WTC11 (cell line): Measurements from ENCODE around the gene SNRNP70. TPM values are rescaled to one million over a fixed set of nuclear protein-coding genes. Genes with fewer than 3 reads are reported as not detected.

Experiments used
- ATAC-seq: fragments of 200-7000 bp; cut with Tn5 transposase; 2 replicates; pipeline ENCODE4 v1.10.0; 2021; ENCODE audit warnings: mild to moderate bottlenecking, moderate library complexity
- CTCF ChIA-PET: fragments of 300-600 bp; sonication (Branson Sonifier 250); formaldehyde crosslinking; loops from one replicate; lab custom pipeline; 2021; ENCODE audit warnings: antibody characterized with exemption; lab: Charles Lee
- POLR2A ChIA-PET: fragments of 350-600 bp; sonication (Branson Sonifier 250); formaldehyde crosslinking; loops from one replicate; lab custom pipeline; 2021; ENCODE audit warnings: antibody characterized with exemption; lab: Charles Lee
- DNase-seq: peaks from one replicate; pipeline ENCODE4 v3.0.0; 2021; ENCODE audit warnings: low spot score
- H3K27ac Mint-ChIP-seq: 2 replicates; pipeline ENCODE4 v1.8.0; 2021; ENCODE audit warnings: mixed read lengths
- H3K27me3 Mint-ChIP-seq: 2 replicates; pipeline ENCODE4 v1.8.0; 2021; ENCODE audit warnings: low read depth, mild to moderate bottlenecking, moderate library complexity, mixed read lengths
- H3K36me3 Mint-ChIP-seq: 2 replicates; pipeline ENCODE4 v1.8.0; 2021; ENCODE audit warnings: mixed read lengths
- H3K4me1 Mint-ChIP-seq: 2 replicates; pipeline ENCODE4 v1.8.0; 2022; ENCODE audit warnings: mixed read lengths
- H3K4me3 Mint-ChIP-seq: 2 replicates; pipeline ENCODE4 v1.8.0; 2021; ENCODE audit warnings: mild to moderate bottlenecking, moderate library complexity, mixed read lengths
- H3K9me3 Mint-ChIP-seq: 2 replicates; pipeline ENCODE4 v1.8.0; 2021; ENCODE audit warnings: mixed read lengths
- CREB1 ChIP-seq: sonication (generic); formaldehyde crosslinking; IDR thresholded peaks from 2 replicates; pipeline ENCODE4 v1.8.0; 2023; ENCODE audit warnings: mild to moderate bottlenecking, missing genetic modification reagents
- ELF4 ChIP-seq: sonication (generic); formaldehyde crosslinking; IDR thresholded peaks from 2 replicates; pipeline ENCODE4 v1.8.1; 2022; ENCODE audit warnings: low read depth, mild to moderate bottlenecking, moderate library complexity, missing genetic modification reagents
- GRHL2 ChIP-seq: fragments of 250-450 bp; sonication (Bioruptor Pico); IDR thresholded peaks from 2 replicates; pipeline ENCODE4 v1.8.0; 2022; ENCODE audit warnings: mild to moderate bottlenecking, moderate library complexity; ENCODE audit not compliant: insufficient replicate concordance, severe bottlenecking
- HMGA2 ChIP-seq: fragments of 250-450 bp; sonication (Bioruptor Pico); IDR thresholded peaks from 2 replicates; pipeline ENCODE4 v1.4.0; 2021; ENCODE audit warnings: mild to moderate bottlenecking, moderate library complexity
- KAT7 ChIP-seq: sonication (generic); formaldehyde crosslinking; IDR thresholded peaks from 2 replicates; pipeline ENCODE4 v1.8.1; 2023; ENCODE audit warnings: missing genetic modification reagents, mild to moderate bottlenecking, borderline replicate concordance
- MXD4 ChIP-seq: fragments of 250-450 bp; sonication (Bioruptor Pico); IDR thresholded peaks from 2 replicates; pipeline ENCODE4 v1.8.0; 2021; ENCODE audit warnings: mild to moderate bottlenecking, moderate library complexity, borderline replicate concordance
- RELA ChIP-seq: sonication (generic); formaldehyde crosslinking; IDR thresholded peaks from 2 replicates; pipeline ENCODE4 v1.8.1; 2022; ENCODE audit warnings: missing genetic modification reagents, mild to moderate bottlenecking, borderline replicate concordance
- RORB ChIP-seq: fragments of 250-450 bp; sonication (Bioruptor Pico); IDR thresholded peaks from 2 replicates; pipeline ENCODE4 v1.9.0; 2021; ENCODE audit warnings: mild to moderate bottlenecking
- TP53 ChIP-seq: sonication (generic); formaldehyde crosslinking; IDR thresholded peaks from 2 replicates; pipeline ENCODE4 v1.8.1; 2023; ENCODE audit warnings: mild to moderate bottlenecking, missing genetic modification reagents
- ZBTB21 ChIP-seq: sonication (generic); formaldehyde crosslinking; IDR thresholded peaks from 2 replicates; pipeline ENCODE4 v1.8.1; 2023; ENCODE audit warnings: mild to moderate bottlenecking, missing genetic modification reagents, borderline replicate concordance
- total RNA-seq: library from RNA; stranded (reverse); gene quantifications from 3 replicates; pipeline ENCODE4 v1.2.3, GENCODE V29; 2021
- TF ChIP-seq, protein P1 (sequence below): sonication (generic); formaldehyde crosslinking; IDR thresholded peaks from 2 replicates; pipeline ENCODE4 v1.8.0; 2023; ENCODE audit warnings: mild to moderate bottlenecking, missing genetic modification reagents
- TF ChIP-seq, protein P2 (sequence below): fragments of 250-450 bp; sonication (Bioruptor Pico); IDR thresholded peaks from 2 replicates; pipeline ENCODE4 v1.8.0; 2021; ENCODE audit warnings: mild to moderate bottlenecking
- TF ChIP-seq, protein P3 (sequence below): sonication (generic); formaldehyde crosslinking; IDR thresholded peaks from 2 replicates; pipeline ENCODE4 v1.8.1; 2022; ENCODE audit warnings: low read depth, missing genetic modification reagents, borderline replicate concordance
- TF ChIP-seq, protein P4 (sequence below): sonication (generic); formaldehyde crosslinking; IDR thresholded peaks from 2 replicates; pipeline ENCODE4 v1.8.0; 2022; ENCODE audit warnings: mild to moderate bottlenecking, missing genetic modification reagents
- TF ChIP-seq, protein P5 (sequence below): fragments of 200-600 bp; IDR thresholded peaks from 2 replicates; pipeline ENCODE4 v1.8.0; 2022; ENCODE audit warnings: antibody characterized with exemption
- TF ChIP-seq, protein P6 (sequence below): sonication (generic); formaldehyde crosslinking; IDR thresholded peaks from 2 replicates; pipeline ENCODE4 v1.8.1; 2023; ENCODE audit warnings: mild to moderate bottlenecking, missing genetic modification reagents, borderline replicate concordance

SNRNP70 gene
- total RNA-seq, 1 experiment from 2014 or later = 266 TPM

DNA sequence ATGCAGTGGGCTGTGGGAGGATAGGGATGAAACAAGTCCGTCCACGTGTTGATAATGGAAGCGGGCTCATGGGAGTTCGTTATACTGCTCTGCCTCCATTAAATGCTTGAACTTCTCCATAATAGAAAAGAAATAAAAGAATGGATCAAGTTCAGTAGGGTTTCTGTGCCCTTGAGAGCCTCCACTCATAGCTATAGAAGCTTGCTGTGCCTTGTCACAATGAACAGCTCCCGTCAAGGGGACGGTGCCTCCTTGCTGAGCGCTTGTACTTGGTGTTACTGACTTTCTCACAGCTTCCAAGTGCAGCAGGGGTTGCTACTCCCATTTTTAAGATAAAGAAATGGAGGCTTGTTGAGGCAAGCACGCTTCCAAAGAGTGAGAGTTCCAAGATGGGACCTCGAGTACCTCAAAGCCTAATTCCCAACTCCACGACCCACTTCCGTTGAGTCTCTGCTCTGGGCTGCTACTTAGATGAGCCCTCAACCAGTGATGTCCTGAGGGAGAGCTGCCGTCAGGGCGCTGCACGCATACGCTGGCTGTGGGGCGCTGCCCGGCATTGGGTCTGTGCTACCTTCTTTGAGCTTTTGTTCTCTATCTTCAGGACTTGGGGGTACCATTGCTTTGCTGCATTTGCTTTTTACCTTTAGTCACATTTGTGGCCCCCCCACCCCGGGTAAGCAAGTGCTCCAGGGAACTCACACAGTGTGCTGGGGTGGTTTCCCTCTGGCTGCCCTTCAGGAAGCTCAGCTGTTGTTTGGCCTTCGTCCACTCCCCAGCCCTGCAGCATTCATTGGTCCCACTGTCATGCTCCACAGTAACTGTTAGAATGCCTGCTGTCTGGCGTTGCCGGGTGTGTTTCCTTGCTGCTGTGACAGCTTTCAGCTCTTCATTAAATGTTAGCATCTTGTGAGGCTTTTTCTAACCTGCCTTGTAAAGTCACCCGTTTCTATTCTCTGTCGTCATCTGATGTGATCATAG lies 9.5 kb downstream of the SNRNP70 start:
- Mint-ChIP-seq H3K27ac (0 out of 2 replicates have a peak overlapping the region, but pooled peaks have one; percentile 8), H3K4me3 (no peak overlapping the region), H3K9me3 (no peaks in the 10 kb centered on the region), H3K27me3 (no peaks in the 10 kb centered on the region), H3K36me3 (peaks cover 73% of the 10 kb centered on the region), H3K4me1 (peaks cover 5% of the 10 kb centered on the region; the same call in 1 of the 2 replicates)
- TF ChIP-seq, protein P1, sequence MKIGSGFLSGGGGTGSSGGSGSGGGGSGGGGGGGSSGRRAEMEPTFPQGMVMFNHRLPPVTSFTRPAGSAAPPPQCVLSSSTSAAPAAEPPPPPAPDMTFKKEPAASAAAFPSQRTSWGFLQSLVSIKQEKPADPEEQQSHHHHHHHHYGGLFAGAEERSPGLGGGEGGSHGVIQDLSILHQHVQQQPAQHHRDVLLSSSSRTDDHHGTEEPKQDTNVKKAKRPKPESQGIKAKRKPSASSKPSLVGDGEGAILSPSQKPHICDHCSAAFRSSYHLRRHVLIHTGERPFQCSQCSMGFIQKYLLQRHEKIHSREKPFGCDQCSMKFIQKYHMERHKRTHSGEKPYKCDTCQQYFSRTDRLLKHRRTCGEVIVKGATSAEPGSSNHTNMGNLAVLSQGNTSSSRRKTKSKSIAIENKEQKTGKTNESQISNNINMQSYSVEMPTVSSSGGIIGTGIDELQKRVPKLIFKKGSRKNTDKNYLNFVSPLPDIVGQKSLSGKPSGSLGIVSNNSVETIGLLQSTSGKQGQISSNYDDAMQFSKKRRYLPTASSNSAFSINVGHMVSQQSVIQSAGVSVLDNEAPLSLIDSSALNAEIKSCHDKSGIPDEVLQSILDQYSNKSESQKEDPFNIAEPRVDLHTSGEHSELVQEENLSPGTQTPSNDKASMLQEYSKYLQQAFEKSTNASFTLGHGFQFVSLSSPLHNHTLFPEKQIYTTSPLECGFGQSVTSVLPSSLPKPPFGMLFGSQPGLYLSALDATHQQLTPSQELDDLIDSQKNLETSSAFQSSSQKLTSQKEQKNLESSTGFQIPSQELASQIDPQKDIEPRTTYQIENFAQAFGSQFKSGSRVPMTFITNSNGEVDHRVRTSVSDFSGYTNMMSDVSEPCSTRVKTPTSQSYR = no peak
- TF ChIP-seq MXD4 (CRISPR knock-in tag) = no peak
- TF ChIP-seq KAT7 (CRISPR knock-in tag) = no peak
- no peak for TF ChIP-seq TP53 (CRISPR knock-in tag)
- TF ChIP-seq ELF4 (CRISPR knock-in tag) = no peak
- TF ChIP-seq HMGA2 = no peak
- TF ChIP-seq, protein P2, sequence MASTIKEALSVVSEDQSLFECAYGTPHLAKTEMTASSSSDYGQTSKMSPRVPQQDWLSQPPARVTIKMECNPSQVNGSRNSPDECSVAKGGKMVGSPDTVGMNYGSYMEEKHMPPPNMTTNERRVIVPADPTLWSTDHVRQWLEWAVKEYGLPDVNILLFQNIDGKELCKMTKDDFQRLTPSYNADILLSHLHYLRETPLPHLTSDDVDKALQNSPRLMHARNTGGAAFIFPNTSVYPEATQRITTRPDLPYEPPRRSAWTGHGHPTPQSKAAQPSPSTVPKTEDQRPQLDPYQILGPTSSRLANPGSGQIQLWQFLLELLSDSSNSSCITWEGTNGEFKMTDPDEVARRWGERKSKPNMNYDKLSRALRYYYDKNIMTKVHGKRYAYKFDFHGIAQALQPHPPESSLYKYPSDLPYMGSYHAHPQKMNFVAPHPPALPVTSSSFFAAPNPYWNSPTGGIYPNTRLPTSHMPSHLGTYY (CRISPR knock-in tag) = no peak
- TF ChIP-seq, protein P3, sequence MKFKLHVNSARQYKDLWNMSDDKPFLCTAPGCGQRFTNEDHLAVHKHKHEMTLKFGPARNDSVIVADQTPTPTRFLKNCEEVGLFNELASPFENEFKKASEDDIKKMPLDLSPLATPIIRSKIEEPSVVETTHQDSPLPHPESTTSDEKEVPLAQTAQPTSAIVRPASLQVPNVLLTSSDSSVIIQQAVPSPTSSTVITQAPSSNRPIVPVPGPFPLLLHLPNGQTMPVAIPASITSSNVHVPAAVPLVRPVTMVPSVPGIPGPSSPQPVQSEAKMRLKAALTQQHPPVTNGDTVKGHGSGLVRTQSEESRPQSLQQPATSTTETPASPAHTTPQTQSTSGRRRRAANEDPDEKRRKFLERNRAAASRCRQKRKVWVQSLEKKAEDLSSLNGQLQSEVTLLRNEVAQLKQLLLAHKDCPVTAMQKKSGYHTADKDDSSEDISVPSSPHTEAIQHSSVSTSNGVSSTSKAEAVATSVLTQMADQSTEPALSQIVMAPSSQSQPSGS (CRISPR knock-in tag) = no peak
- TF ChIP-seq, protein P4, sequence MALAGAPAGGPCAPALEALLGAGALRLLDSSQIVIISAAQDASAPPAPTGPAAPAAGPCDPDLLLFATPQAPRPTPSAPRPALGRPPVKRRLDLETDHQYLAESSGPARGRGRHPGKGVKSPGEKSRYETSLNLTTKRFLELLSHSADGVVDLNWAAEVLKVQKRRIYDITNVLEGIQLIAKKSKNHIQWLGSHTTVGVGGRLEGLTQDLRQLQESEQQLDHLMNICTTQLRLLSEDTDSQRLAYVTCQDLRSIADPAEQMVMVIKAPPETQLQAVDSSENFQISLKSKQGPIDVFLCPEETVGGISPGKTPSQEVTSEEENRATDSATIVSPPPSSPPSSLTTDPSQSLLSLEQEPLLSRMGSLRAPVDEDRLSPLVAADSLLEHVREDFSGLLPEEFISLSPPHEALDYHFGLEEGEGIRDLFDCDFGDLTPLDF (CRISPR knock-in tag) = no peak
- TF ChIP-seq ZBTB21 = no peak
- no peak for TF ChIP-seq GRHL2 (CRISPR knock-in tag)
- TF ChIP-seq, protein P5, sequence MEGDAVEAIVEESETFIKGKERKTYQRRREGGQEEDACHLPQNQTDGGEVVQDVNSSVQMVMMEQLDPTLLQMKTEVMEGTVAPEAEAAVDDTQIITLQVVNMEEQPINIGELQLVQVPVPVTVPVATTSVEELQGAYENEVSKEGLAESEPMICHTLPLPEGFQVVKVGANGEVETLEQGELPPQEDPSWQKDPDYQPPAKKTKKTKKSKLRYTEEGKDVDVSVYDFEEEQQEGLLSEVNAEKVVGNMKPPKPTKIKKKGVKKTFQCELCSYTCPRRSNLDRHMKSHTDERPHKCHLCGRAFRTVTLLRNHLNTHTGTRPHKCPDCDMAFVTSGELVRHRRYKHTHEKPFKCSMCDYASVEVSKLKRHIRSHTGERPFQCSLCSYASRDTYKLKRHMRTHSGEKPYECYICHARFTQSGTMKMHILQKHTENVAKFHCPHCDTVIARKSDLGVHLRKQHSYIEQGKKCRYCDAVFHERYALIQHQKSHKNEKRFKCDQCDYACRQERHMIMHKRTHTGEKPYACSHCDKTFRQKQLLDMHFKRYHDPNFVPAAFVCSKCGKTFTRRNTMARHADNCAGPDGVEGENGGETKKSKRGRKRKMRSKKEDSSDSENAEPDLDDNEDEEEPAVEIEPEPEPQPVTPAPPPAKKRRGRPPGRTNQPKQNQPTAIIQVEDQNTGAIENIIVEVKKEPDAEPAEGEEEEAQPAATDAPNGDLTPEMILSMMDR = no peak
- TF ChIP-seq RELA = no peak
- TF ChIP-seq, protein P6, sequence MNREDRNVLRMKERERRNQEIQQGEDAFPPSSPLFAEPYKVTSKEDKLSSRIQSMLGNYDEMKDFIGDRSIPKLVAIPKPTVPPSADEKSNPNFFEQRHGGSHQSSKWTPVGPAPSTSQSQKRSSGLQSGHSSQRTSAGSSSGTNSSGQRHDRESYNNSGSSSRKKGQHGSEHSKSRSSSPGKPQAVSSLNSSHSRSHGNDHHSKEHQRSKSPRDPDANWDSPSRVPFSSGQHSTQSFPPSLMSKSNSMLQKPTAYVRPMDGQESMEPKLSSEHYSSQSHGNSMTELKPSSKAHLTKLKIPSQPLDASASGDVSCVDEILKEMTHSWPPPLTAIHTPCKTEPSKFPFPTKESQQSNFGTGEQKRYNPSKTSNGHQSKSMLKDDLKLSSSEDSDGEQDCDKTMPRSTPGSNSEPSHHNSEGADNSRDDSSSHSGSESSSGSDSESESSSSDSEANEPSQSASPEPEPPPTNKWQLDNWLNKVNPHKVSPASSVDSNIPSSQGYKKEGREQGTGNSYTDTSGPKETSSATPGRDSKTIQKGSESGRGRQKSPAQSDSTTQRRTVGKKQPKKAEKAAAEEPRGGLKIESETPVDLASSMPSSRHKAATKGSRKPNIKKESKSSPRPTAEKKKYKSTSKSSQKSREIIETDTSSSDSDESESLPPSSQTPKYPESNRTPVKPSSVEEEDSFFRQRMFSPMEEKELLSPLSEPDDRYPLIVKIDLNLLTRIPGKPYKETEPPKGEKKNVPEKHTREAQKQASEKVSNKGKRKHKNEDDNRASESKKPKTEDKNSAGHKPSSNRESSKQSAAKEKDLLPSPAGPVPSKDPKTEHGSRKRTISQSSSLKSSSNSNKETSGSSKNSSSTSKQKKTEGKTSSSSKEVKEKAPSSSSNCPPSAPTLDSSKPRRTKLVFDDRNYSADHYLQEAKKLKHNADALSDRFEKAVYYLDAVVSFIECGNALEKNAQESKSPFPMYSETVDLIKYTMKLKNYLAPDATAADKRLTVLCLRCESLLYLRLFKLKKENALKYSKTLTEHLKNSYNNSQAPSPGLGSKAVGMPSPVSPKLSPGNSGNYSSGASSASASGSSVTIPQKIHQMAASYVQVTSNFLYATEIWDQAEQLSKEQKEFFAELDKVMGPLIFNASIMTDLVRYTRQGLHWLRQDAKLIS (CRISPR knock-in tag) = no peak
- no peak for TF ChIP-seq RORB (CRISPR knock-in tag)
- TF ChIP-seq CREB1 = no peak
- ATAC-seq = no peak
- ChIA-PET POLR2A (interaction anchor here (0.6 to 1.2 kb wide), 2 partner anchors 12 to 140 kb away, joined by 3 to 4 read pairs; partner anchors contain the start of gene BAX), CTCF (interaction anchor here (1.0 to 1.6 kb wide), 5 partner anchors 12 to 116 kb away, joined by 3 to 7 read pairs (median 4); no protein-coding TSS in a partner anchor)
- DNase-seq = no peak
